Type B pancreatic cell (in vitro differentiated cells): ENCODE measurements around the gene SYNDIG1. TPM values are rescaled to one million over a fixed set of nuclear protein-coding genes. Genes with fewer than 3 reads are reported as not detected.

Source experiments
- DNase-seq: peaks from one replicate; pipeline ENCODE4 v3.0.0; 2021; ENCODE audit warnings: mixed read lengths; ENCODE audit not compliant: unreplicated experiment; ENCODE audit errors: extremely low spot score
- H3K27ac Mint-ChIP-seq: 2 replicates; pipeline ENCODE4 v1.8.0; 2021; ENCODE audit warnings: mild to moderate bottlenecking, mixed read lengths
- H3K27me3 Mint-ChIP-seq: 2 replicates; pipeline ENCODE4 v1.8.0; 2021; ENCODE audit warnings: mixed read lengths
- H3K36me3 Mint-ChIP-seq: 2 replicates; pipeline ENCODE4 v1.8.0; 2021; ENCODE audit warnings: mixed read lengths
- H3K4me1 Mint-ChIP-seq: one replicate; pipeline ENCODE4 v1.8.0; 2021; ENCODE audit warnings: mixed read lengths; ENCODE audit not compliant: unreplicated experiment
- H3K4me3 Mint-ChIP-seq: 2 replicates; pipeline ENCODE4 v1.8.0; 2021; ENCODE audit warnings: mild to moderate bottlenecking, mixed read lengths
- H3K9me3 Mint-ChIP-seq: 2 replicates; pipeline ENCODE4 v1.8.0; 2021; ENCODE audit warnings: mixed read lengths
- total RNA-seq: library from RNA; stranded (reverse); gene quantifications from 2 replicates; pipeline ENCODE4 v1.2.1, GENCODE V29; 2021; ENCODE audit warnings: low replicate concordance
- TF ChIP-seq, protein P1 (sequence below): fragments of 200-600 bp; sonication (generic); conservative IDR thresholded peaks from 2 replicates; pipeline ENCODE4 v1.5.0; 2021; ENCODE audit warnings: antibody characterized with exemption, mild to moderate bottlenecking

Gene SYNDIG1
- total RNA-seq, 1 donor from 2014 or later: 4.3 TPM

DNA sequence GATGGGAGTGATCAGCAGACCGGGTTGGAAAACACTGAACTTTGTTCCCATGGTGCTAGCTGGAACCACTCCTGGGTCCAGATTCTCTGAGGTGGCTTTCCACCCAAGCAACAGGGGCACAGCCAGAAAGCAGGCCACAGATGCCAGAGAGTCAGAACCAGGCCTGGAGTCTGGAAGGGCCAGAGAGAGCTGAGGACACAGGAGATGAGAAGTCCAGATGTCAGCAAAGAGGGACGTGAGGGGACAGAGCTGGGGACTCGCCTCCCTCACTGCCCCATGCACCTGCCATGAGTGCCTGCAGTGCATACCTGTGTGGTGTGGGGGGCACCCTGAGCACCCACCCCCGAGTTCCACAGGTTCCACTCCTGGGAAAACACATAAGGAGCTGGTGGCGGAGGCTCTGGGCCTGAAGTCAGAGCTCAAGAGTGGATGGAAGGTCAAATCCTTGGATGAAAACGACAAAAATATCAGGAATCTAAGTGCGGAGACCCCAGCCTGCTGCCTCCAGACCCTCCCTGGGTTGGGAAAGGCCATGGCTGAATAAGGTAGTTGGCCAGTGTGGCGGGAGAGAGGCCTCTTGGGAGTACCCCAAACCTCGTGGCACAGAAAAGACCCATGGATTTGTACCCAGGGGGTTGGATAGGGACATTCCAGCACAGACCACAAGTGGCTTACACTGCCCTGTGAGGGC, 224.2 kb downstream of the SYNDIG1 start:
- Mint-ChIP-seq H3K27ac (no peak overlapping the region), H3K9me3 (no peaks in the 10 kb centered on the region), H3K4me3 (no peak overlapping the region), H3K36me3 (no peaks in the 10 kb centered on the region), H3K4me1 (peaks cover 10% of the 10 kb centered on the region), H3K27me3 (peaks cover 6% of the 10 kb centered on the region)
- DNase-seq: peak; percentile 51
- TF ChIP-seq, protein P1, sequence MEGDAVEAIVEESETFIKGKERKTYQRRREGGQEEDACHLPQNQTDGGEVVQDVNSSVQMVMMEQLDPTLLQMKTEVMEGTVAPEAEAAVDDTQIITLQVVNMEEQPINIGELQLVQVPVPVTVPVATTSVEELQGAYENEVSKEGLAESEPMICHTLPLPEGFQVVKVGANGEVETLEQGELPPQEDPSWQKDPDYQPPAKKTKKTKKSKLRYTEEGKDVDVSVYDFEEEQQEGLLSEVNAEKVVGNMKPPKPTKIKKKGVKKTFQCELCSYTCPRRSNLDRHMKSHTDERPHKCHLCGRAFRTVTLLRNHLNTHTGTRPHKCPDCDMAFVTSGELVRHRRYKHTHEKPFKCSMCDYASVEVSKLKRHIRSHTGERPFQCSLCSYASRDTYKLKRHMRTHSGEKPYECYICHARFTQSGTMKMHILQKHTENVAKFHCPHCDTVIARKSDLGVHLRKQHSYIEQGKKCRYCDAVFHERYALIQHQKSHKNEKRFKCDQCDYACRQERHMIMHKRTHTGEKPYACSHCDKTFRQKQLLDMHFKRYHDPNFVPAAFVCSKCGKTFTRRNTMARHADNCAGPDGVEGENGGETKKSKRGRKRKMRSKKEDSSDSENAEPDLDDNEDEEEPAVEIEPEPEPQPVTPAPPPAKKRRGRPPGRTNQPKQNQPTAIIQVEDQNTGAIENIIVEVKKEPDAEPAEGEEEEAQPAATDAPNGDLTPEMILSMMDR: no peak

DNA sequence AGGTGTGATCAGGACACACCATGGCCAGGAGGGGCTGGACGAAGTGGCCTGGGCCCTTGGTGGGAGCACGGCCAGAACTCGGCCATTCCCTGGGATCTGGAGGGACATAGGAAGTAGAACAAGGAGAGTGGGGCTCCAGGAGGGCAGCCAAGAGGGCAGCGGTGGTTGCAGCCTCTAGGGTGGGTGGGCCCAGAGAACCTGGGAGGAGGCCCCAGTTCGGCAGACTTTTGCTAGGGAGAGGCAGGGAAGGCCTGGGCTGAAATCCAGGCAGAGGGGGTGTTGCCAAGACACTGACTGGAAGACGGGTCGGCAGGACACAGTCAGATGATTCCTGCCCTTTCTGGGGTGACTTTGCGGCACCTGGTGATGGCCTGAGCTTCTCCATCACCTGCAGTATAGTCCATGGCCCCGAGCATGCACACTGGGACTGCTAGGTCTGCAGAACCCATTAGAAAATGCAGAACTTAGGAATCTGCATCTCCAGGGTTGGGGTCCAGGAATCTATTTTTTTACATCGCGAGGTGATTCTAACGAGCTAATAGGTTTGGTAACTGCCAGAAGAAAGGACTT, 224.8 kb downstream of the SYNDIG1 start:
- Mint-ChIP-seq H3K36me3 (no peaks in the 10 kb centered on the region), H3K27me3 (peaks cover 6% of the 10 kb centered on the region), H3K4me1 (peaks cover 10% of the 10 kb centered on the region), H3K27ac (no peak overlapping the region), H3K4me3 (no peak overlapping the region), H3K9me3 (no peaks in the 10 kb centered on the region)
- TF ChIP-seq, protein P1: no peak
- DNase-seq: no peak

DNA sequence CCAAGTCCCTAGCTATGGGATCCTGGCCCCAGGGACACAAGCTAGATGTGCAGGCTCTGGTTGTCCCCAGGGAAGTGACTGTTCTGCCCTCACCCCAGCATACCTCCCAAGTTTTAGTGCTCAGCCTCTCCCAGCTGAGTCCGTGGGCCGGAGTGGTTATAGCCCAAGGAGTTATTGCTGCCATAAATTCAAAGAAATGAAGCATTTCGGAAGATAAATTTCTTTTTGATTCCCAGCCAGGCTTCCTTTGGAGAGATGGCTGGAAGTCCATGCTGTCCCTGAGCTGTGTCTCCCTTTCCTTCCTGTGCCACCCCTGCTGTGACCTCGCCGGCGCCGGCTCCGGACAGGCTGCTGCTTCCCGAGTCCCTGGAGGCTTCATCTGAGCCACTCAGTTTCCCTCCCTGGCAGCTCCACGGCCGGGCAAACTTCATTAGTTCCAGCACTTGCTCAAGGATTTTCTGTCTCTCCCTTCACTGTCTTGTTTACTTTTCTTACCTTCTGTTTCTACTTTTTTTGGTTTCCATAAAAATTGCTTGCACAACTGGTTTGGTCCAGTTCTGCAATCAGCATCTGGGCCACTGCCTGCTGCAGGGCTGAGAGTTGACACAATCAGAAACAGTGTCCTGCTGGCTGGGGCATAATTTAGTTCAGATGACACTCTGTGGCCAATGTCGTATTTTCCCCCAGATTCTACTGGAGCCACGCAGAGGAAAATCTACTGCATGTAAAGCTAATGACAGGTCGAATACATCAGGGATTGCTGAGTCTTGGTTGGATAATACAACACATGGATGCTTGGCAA, 225.5 kb downstream of the SYNDIG1 start:
- Mint-ChIP-seq H3K27ac (no peak overlapping the region), H3K4me1 (peaks cover 10% of the 10 kb centered on the region), H3K27me3 (peaks cover 6% of the 10 kb centered on the region), H3K36me3 (no peaks in the 10 kb centered on the region), H3K4me3 (no peak overlapping the region), H3K9me3 (no peaks in the 10 kb centered on the region)
- no peak for DNase-seq
- TF ChIP-seq, protein P1: no peak

DNA sequence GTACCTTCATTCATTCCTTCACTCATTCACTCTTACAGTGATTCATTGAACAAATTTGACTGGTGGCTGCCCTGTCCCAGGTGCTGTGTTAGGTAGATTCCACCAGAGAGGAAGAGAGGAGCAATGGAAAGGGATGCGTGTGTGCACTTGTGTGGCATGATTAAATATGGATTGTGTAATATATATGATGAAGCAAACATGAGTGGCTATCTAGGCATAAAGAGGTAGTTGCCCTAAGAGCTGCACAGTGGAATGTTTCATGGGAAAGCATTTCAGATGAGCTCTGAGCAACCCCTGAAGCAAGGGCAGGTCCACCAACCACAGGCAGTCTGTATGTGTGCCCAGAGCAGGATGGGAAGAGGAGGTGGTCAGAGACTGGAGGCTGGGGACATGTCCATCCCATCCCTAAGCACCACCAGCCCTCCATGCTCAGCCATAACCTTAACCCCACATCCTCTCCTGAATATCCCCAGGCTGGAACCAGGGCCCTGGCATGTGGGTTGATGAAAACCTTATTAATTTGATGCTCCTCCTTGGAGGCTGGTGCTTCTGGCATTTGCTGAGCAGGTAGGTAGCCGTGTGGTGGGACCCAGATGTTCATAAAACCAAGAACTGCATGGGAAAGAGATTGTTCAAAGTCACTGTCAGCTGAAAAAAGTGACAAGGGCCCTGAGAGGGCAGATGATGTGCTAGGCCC, 226.2 kb downstream of the SYNDIG1 start:
- Mint-ChIP-seq H3K27ac (no peak overlapping the region), H3K9me3 (no peaks in the 10 kb centered on the region), H3K4me3 (no peak overlapping the region), H3K4me1 (peaks cover 10% of the 10 kb centered on the region), H3K27me3 (peaks cover 7% of the 10 kb centered on the region), H3K36me3 (no peaks in the 10 kb centered on the region)
- TF ChIP-seq, protein P1: no peak
- DNase-seq: peak; percentile 16

DNA sequence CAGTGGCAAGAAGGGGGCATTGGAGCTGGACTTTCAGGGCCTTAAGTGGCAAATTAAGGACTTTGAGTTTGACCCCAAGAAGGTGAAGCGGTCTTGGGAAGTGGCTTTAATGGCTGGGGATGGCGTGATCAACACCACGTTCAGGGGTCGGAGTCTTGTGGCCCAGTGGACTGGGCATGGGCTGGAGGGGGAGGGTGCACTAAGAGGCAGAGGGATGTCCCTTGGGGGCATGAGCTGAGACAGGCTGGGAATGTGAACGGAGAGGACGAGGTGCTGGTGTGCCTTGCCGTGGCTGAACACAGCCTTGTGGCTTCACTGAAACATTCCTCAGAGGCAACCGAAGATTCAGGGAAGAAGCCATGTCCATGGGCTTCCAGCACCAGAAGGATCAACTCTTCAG, 227.0 kb downstream of the SYNDIG1 start:
- Mint-ChIP-seq H3K9me3 (no peaks in the 10 kb centered on the region), H3K36me3 (no peaks in the 10 kb centered on the region), H3K4me1 (peaks cover 10% of the 10 kb centered on the region), H3K4me3 (no peak overlapping the region), H3K27me3 (peaks cover 11% of the 10 kb centered on the region), H3K27ac (no peak overlapping the region)
- TF ChIP-seq, protein P1: no peak
- DNase-seq: peak; percentile 47
